ENCODE results near the gene CLCNKB.

GRCh38 chr1:16051039-16051438 is 7.5 kb downstream of the CLCNKB start:
- no peak for TF ChIP-seq CTCF (IDR thresholded peaks at IDR 0.05; ENCODE audit: low read depth, low read length)
- no peak for TF ChIP-seq EZH2phosphoT487 (IDR thresholded peaks at IDR 0.05; ENCODE audit: low read depth)

Data from OCI-LY3 (cell line).